DMS153 treated with DMSO at 0.1 percent for 48 hours (cell line): ENCODE results near the gene ZNF728.
"Not testable (repeated sequence)": the region's sequence is repeated elsewhere in the genome, so short reads cannot be mapped to it uniquely, and the experiment has no call there.

Source experiments
- DNase-seq: peaks from one replicate; lab custom pipeline; 2025; ENCODE audit not compliant: unreplicated experiment; lab: John Stamatoyannopoulos, UW

The ZNF728 gene

GRCh38 chr19:23002690-23003422 is at the start of gene ZNF728:
ZNF728 (minus strand) TSS chr19:23003176; CDS start chr19:23003030, 146 bp downstream.
- no peak for DNase-seq

- no peak for DNase-seq
These were observed 49.4 kb upstream of the ZNF728 start for GRCh38 chr19:23052349-23052748.

GRCh38 chr19:23049256-23049655 is 46.3 kb upstream of the ZNF728 start:
- no peak for DNase-seq

DNA sequence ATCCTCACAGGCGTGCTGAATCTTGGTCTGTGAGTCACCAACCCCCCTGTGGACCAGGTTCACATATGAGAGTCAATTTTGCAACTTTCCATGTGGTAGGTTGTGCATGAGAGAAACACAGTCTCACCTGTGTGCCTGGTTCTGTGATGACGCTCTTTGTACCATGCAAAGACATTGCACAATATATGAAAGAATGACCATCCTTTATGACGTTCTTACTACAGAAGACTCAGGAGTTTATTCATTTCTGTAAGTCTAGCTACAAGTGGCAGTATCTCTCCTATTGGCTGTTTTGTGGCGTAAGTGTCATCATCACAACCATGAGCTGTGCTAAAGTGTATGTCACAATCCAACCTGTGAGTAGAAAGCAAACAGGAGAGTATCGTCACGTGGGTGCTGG is 43.8 kb upstream of the ZNF728 start:
- no peak for DNase-seq

GRCh38 chr19:23033721-23034120 is 30.7 kb upstream of the ZNF728 start:
- no peak for DNase-seq

GRCh38 chr19:23015660-23016059 is 12.7 kb upstream of the ZNF728 start:
- no peak for DNase-seq

DNA sequence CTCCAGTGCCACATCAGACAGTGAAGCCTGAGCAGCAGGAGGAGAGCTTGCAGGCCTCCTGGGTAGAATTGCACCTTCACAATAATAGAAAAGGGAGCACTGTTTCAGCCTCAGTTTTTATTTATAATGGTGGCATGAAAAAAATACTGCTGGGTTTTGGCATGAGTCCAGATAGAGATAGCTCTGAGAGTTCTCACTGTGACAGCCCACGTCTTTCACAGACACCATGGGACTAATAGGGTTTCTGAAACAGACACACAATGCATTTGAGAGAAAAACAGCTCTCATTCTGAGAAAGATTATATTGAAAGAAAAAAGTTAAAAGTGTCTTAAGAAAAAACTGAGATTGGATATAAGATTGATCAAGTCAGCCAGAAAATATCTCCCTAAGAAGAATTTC is 8.0 kb downstream of the ZNF728 start:
- not testable (repeated sequence) for DNase-seq

- no peak for DNase-seq
These were observed 26.7 kb downstream of the ZNF728 start for GRCh38 chr19:22976248-22976647.

DNA sequence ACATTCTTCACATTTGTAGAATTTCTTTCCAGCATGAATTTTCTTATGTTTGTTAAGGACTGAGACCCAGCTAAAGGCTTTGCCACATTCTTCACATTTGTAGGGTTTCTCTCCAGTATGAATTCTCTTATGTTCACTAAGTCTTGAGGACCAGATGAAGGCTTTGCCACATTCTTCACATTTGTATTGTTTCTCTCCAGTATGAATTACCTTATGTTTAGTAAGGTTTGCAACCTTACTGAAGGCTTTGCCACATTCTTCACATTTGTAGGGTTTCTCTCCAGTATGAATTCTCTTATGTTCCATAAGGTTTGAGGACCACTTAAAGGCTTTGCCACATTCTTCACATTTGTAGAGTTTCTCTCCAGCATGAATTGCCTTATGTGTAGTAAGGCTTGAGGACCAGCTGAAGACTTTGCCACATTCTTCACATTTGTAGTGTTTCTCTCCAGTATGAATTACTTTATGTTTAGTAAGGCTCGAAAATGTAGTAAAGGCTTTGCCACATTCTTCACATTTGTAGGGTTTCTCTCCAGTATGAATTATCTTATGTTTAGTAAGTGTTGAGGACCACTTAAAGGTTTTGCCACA is 27.3 kb downstream of the ZNF728 start:
- DNase-seq: not testable (repeated sequence)

GRCh38 chr19:22945560-22945959 is 57.4 kb downstream of the ZNF728 start:
- DNase-seq: no peak

GRCh38 chr19:22935151-22935550 is 67.8 kb downstream of the ZNF728 start:
- DNase-seq: no peak

DNA sequence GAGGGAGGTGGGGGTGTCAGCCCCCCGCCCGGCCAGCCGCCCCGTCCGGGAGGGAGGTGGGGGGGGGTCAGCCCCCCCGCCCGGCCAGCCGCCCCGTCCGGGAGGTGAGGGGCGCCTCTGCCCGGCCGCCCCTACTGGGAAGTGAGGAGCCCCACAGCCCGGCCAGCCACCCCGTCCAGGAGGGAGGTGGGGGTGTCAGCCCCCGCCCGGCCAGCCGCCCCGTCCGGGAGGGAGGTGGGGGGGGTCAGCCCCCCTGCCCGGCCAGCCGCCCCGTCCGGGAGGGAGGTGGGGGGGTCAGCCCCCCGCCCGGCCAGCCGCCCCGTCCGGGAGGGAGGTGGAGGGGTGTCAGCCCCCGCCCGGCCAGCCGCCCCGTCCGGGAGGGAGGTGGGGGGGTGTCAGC is 75.4 kb downstream of the ZNF728 start:
- DNase-seq: not testable (repeated sequence)

- not testable (repeated sequence) for DNase-seq
These were observed 77.8 kb downstream of the ZNF728 start for GRCh38 chr19:22925181-22925580.
